ENCODE measurements around the gene ADD3. TPM values are rescaled to one million over a fixed set of nuclear protein-coding genes. Genes with fewer than 3 reads are reported as not detected.

Gene ADD3
- total RNA-seq, 1 donor from 2014 or later: 57.4 TPM

GRCh38 chr10:110137142-110137545, 129.4 kb downstream of the ADD3 start:
- Histone ChIP-seq H3K36me3 (peaks cover 7% of the 10 kb centered on the region), H3K4me3 (peak overlapping the region; percentile 8), H3K27ac (peak overlapping the region; percentile 67), H3K4me1 (peaks cover 19% of the 10 kb centered on the region), H3K9me3 (no peaks in the 10 kb centered on the region), H3K27me3 (no peaks in the 10 kb centered on the region)
- peak; percentile 79 for TF ChIP-seq CTCF (IDR thresholded peaks at IDR 0.05)
- intact Hi-C loops (cut with DNase I): no loop called here
- ATAC-seq (peak; percentile 92), DNase-seq (no peak)

GRCh38 chr10:110138197-110138812, 130.5 kb downstream of the ADD3 start:
- H3K4me1 ChIP-seq: peaks cover 21% of the 10 kb centered on the region
- H3K9me3 ChIP-seq: no peaks in the 10 kb centered on the region
- DNase-seq (no peak), ATAC-seq (peak; percentile 64)
- H3K27me3 ChIP-seq: no peaks in the 10 kb centered on the region
- peak; percentile 72 for TF ChIP-seq CTCF (IDR thresholded peaks at IDR 0.05)
- H3K36me3 ChIP-seq: no peaks in the 10 kb centered on the region
- H3K4me3 ChIP-seq: no peak overlapping the region
- no peak overlapping the region for H3K27ac ChIP-seq
- intact Hi-C loops (cut with DNase I): no loop called here

GRCh38 chr10:110141185-110141584, 133.4 kb downstream of the ADD3 start:
- Histone ChIP-seq H3K4me3 (no peak overlapping the region), H3K27me3 (no peaks in the 10 kb centered on the region), H3K27ac (no peak overlapping the region), H3K4me1 (peaks cover 21% of the 10 kb centered on the region), H3K9me3 (no peaks in the 10 kb centered on the region), H3K36me3 (no peaks in the 10 kb centered on the region)
- TF ChIP-seq CTCF (IDR thresholded peaks at IDR 0.05): no peak
- DNase-seq (no peak), ATAC-seq (peak; percentile 46)
- intact Hi-C loops (cut with DNase I): loop anchor here (5.0 kb wide), 1 partner anchor 126 kb away; no protein-coding TSS in a partner anchor

- Histone ChIP-seq H3K9me3 (no peaks in the 10 kb centered on the region), H3K27me3 (no peaks in the 10 kb centered on the region), H3K4me1 (peaks cover 21% of the 10 kb centered on the region), H3K27ac (no peak overlapping the region), H3K4me3 (no peak overlapping the region), H3K36me3 (no peaks in the 10 kb centered on the region)
- ATAC-seq (peak; percentile 78), DNase-seq (peak; percentile 73)
- TF ChIP-seq CTCF (IDR thresholded peaks at IDR 0.05): no peak
- intact Hi-C loops (cut with DNase I): loop anchor here (5.0 kb wide), 1 partner anchor 125 kb away; no protein-coding TSS in a partner anchor
Observed at GRCh38 chr10:110141871-110142635, 134.3 kb downstream of the ADD3 start.

- H3K27me3 ChIP-seq: no peaks in the 10 kb centered on the region
- H3K36me3 ChIP-seq: no peaks in the 10 kb centered on the region
- no peak for TF ChIP-seq CTCF (IDR thresholded peaks at IDR 0.05)
- no peak overlapping the region for H3K27ac ChIP-seq
- peaks cover 12% of the 10 kb centered on the region for H3K4me1 ChIP-seq
- no peak for DNase-seq
- H3K4me3 ChIP-seq: no peak overlapping the region
- H3K9me3 ChIP-seq: no peaks in the 10 kb centered on the region
- no peak for ATAC-seq
- intact Hi-C loops (cut with DNase I): loop anchor here (5.0 kb wide), 1 partner anchor 124 kb away; no protein-coding TSS in a partner anchor
Observed at GRCh38 chr10:110142965-110143364, 135.2 kb downstream of the ADD3 start.
